Right atrium auricular region (tissue), 2 donors: ENCODE data around the gene MOCOS. TPM values are rescaled to one million over a fixed set of nuclear protein-coding genes. Genes with fewer than 3 reads are reported as not detected.

Experiments used
- DNase-seq: peaks from one replicate; pipeline ENCODE4 v3.0.0-alpha.2; 2019; ENCODE audit warnings: low spot score
- H3K27ac ChIP-seq, 2 donors: fragments of 200-600 bp; sonication (generic); 1 replicate in 1 of 2; 2 replicates in 1 of 2; pipeline ENCODE4 v1.5.1; 2016 to 2019
- H3K27me3 ChIP-seq, 2 donors: fragments of 200-600 bp; sonication (generic); one replicate each; pipeline versions ENCODE4 v1.5.1 to v1.6.0; 2017 to 2019
- H3K36me3 ChIP-seq: fragments of 200-600 bp; sonication (generic); one replicate; pipeline ENCODE4 v1.5.1; 2016
- H3K4me1 ChIP-seq, 2 donors: fragments of 200-600 bp; sonication (generic); one replicate each; pipeline versions ENCODE4 v1.5.1 to v1.6.0; 2017 to 2019
- H3K4me3 ChIP-seq, 2 donors: fragments of 200-600 bp; sonication (generic); 1 replicate in 1 of 2; 2 replicates in 1 of 2; pipeline ENCODE4 v1.5.1; 2017 to 2019; ENCODE audit warnings: mild to moderate bottlenecking in 1 of 2, moderate library complexity in 1 of 2
- H3K9me3 ChIP-seq, 2 donors: fragments of 200-600 bp; sonication (generic); one replicate each; pipeline ENCODE4 v1.5.1; 2019
- CTCF ChIP-seq, 2 donors: fragments of 200-600 bp; sonication (generic); IDR thresholded peaks; one replicate each; pipeline ENCODE4 v1.5.1; 2019; ENCODE audit warnings: antibody characterized with exemption in 2 of 2
- total RNA-seq, 2 donors: library from RNA; depleted of rRNA; stranded (reverse); fragments of >200 nt; gene quantifications; one replicate each; pipeline ENCODE4 v1.1.0, GENCODE V29; 2016

MOCOS gene
- total RNA-seq, 2 donors from 2014 or later = 0.11 to 0.51 TPM

- Histone ChIP-seq H3K36me3 (no peaks in the 10 kb centered on the region), H3K9me3 (peaks cover 0 to 25% of the 10 kb centered on the region in 2 donors), H3K4me3 (no peak overlapping the region), H3K27ac (no peak overlapping the region), H3K27me3 (no peaks in the 10 kb centered on the region), H3K4me1 (no peaks in the 10 kb centered on the region)
- TF ChIP-seq CTCF (IDR thresholded peaks at IDR 0.05) = no peak
- no peak for DNase-seq
Observed at GRCh38 chr18:36247036-36247435, 59.7 kb downstream of the MOCOS start.

- TF ChIP-seq CTCF (IDR thresholded peaks at IDR 0.05) = no peak
- Histone ChIP-seq H3K4me1 (no peaks in the 10 kb centered on the region), H3K4me3 (no peak overlapping the region), H3K9me3 (peaks cover 0 to 25% of the 10 kb centered on the region in 2 donors), H3K36me3 (no peaks in the 10 kb centered on the region), H3K27me3 (no peaks in the 10 kb centered on the region), H3K27ac (no peak overlapping the region)
- no peak for DNase-seq
Observed at GRCh38 chr18:36249392-36249791, 62.1 kb downstream of the MOCOS start.

GRCh38 chr18:36250827-36251226 is 63.5 kb downstream of the MOCOS start:
- peaks cover 0 to 14% of the 10 kb centered on the region in 2 donors for H3K9me3 ChIP-seq
- H3K27ac ChIP-seq = no peak overlapping the region
- no peaks in the 10 kb centered on the region for H3K27me3 ChIP-seq
- H3K4me3 ChIP-seq = no peak overlapping the region
- no peak for TF ChIP-seq CTCF (IDR thresholded peaks at IDR 0.05)
- no peaks in the 10 kb centered on the region for H3K36me3 ChIP-seq
- no peaks in the 10 kb centered on the region for H3K4me1 ChIP-seq
- no peak for DNase-seq

DNA sequence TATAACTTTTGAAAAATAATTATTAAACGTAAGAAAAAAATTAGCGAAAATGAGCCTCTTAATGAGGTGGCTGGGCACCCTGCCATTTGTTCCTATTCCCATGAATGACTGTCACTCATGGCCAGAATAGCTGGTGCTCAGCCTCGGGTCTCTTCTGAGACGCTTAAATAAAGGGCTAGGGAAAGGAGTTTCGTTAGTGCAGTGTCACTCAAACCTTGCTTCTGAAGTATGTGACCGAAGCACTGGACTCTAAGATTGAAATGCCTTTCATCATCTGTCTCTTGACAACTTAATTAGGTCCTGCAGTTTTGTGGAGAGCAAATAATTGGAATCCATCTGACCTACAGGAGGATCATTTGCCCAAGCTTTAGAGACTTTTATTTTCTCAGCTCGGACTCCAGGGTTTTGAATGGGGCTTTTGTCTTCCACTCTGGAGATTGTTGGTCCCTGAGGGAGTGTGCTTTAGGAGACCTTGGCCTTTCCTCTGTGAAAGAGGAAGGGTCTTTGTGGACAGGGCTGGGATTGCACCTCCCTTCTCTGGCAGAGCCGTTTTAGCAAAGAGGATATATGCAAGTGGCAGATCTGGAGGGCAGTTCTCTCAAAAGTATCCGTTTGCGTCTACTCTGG is 67.9 kb downstream of the MOCOS start:
- H3K4me1 ChIP-seq = no peaks in the 10 kb centered on the region
- no peak for DNase-seq
- H3K4me3 ChIP-seq = no peak overlapping the region
- H3K9me3 ChIP-seq = no peaks in the 10 kb centered on the region
- H3K27me3 ChIP-seq = no peaks in the 10 kb centered on the region
- no peaks in the 10 kb centered on the region for H3K36me3 ChIP-seq
- TF ChIP-seq CTCF (IDR thresholded peaks at IDR 0.05) = no peak
- no peak overlapping the region for H3K27ac ChIP-seq

- Histone ChIP-seq H3K4me3 (no peak overlapping the region), H3K9me3 (no peaks in the 10 kb centered on the region), H3K4me1 (no peaks in the 10 kb centered on the region), H3K27me3 (no peaks in the 10 kb centered on the region), H3K27ac (no peak overlapping the region), H3K36me3 (no peaks in the 10 kb centered on the region)
- TF ChIP-seq CTCF (IDR thresholded peaks at IDR 0.05) = no peak
- DNase-seq = no peak
Observed at GRCh38 chr18:36256094-36256493, 68.8 kb downstream of the MOCOS start.

- no peaks in the 10 kb centered on the region for H3K9me3 ChIP-seq
- H3K36me3 ChIP-seq = no peaks in the 10 kb centered on the region
- H3K27me3 ChIP-seq = no peaks in the 10 kb centered on the region
- no peak overlapping the region for H3K4me3 ChIP-seq
- TF ChIP-seq CTCF (IDR thresholded peaks at IDR 0.05) = no peak
- no peak overlapping the region for H3K27ac ChIP-seq
- DNase-seq = no peak
- H3K4me1 ChIP-seq = no peaks in the 10 kb centered on the region
Observed at GRCh38 chr18:36262971-36263370, 75.7 kb downstream of the MOCOS start.
